Measurements from ENCODE around the gene TIAM2.

GRCh38 chr6:155084431-155085123 lies 89.5 kb downstream of the TIAM2 start:
- TF ChIP-seq, protein P1, sequence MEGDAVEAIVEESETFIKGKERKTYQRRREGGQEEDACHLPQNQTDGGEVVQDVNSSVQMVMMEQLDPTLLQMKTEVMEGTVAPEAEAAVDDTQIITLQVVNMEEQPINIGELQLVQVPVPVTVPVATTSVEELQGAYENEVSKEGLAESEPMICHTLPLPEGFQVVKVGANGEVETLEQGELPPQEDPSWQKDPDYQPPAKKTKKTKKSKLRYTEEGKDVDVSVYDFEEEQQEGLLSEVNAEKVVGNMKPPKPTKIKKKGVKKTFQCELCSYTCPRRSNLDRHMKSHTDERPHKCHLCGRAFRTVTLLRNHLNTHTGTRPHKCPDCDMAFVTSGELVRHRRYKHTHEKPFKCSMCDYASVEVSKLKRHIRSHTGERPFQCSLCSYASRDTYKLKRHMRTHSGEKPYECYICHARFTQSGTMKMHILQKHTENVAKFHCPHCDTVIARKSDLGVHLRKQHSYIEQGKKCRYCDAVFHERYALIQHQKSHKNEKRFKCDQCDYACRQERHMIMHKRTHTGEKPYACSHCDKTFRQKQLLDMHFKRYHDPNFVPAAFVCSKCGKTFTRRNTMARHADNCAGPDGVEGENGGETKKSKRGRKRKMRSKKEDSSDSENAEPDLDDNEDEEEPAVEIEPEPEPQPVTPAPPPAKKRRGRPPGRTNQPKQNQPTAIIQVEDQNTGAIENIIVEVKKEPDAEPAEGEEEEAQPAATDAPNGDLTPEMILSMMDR (conservative IDR thresholded peaks at IDR 0.05; ENCODE audit: low read length) = no peak
- TF ChIP-seq EZH2phosphoT487 (IDR thresholded peaks at IDR 0.05; ENCODE audit: borderline replicate concordance, low read depth, low read length) = no peak
